Astrocyte (in vitro differentiated cells and primary cell): ENCODE results near the gene CA7. TPM values are rescaled to one million over a fixed set of nuclear protein-coding genes. Genes with fewer than 3 reads are reported as not detected.

Experiments used
- DNase-seq: peaks from one replicate; pipeline ENCODE4 v3.0.0-alpha.2; 2010; ENCODE audit warnings: low read depth
- FAIRE-seq: peaks from 2 replicates; lab custom pipeline; 2011; peaks lifted over from hg19 to GRCh38; lab: Jason Lieb, UNC
- H2AFZ ChIP-seq: 2 replicates; pipeline ENCODE4 v1.6.0; 2012; ENCODE audit warnings: low read depth, low read length, inconsistent platforms
- H3K27ac ChIP-seq: 2 replicates; pipeline ENCODE4 v1.5.1; 2011; ENCODE audit warnings: low read depth, low read length, inconsistent platforms
- H3K27me3 ChIP-seq: 2 replicates; pipeline ENCODE4 v1.6.0; 2011; ENCODE audit warnings: low read length, inconsistent platforms; ENCODE audit not compliant: insufficient read depth
- H3K36me3 ChIP-seq: 2 replicates; pipeline ENCODE4 v1.5.1; 2011; ENCODE audit warnings: low read length, inconsistent platforms; ENCODE audit not compliant: insufficient read depth
- H3K4me1 ChIP-seq: 2 replicates; pipeline ENCODE4 v1.5.1; 2011; ENCODE audit warnings: low read length, inconsistent platforms; ENCODE audit not compliant: insufficient read depth
- H3K4me2 ChIP-seq: 2 replicates; pipeline ENCODE4 v1.6.0; 2012; ENCODE audit warnings: low read length, inconsistent platforms
- H3K4me3 ChIP-seq: 2 replicates; pipeline ENCODE4 v1.5.1; 2011; ENCODE audit warnings: low read depth, mild to moderate bottlenecking, low read length, inconsistent platforms; ENCODE audit not compliant: insufficient read depth
- H3K79me2 ChIP-seq: 2 replicates; pipeline ENCODE4 v1.6.0; 2012; ENCODE audit warnings: mild to moderate bottlenecking, low read length, inconsistent platforms; ENCODE audit not compliant: insufficient read depth
- H3K9ac ChIP-seq: 2 replicates; pipeline ENCODE4 v1.6.0; 2012; ENCODE audit warnings: mild to moderate bottlenecking, low read length, inconsistent platforms
- H3K9me3 ChIP-seq: 2 replicates; pipeline ENCODE4 v1.5.1; 2012; ENCODE audit warnings: low read depth, mild to moderate bottlenecking, low read length, inconsistent platforms; ENCODE audit not compliant: insufficient read depth
- H4K20me1 ChIP-seq: 2 replicates; pipeline ENCODE4 v1.6.0; 2012; ENCODE audit warnings: low read length, inconsistent platforms; ENCODE audit not compliant: insufficient read depth
- H3K27ac Mint-ChIP-seq: one replicate; pipeline ENCODE4 v1.8.0; 2021; ENCODE audit warnings: mild to moderate bottlenecking, mixed read lengths; ENCODE audit not compliant: unreplicated experiment
- H3K27me3 Mint-ChIP-seq: one replicate; pipeline ENCODE4 v1.8.0; 2021; ENCODE audit warnings: low read depth, mixed read lengths; ENCODE audit not compliant: unreplicated experiment
- H3K36me3 Mint-ChIP-seq: one replicate; pipeline ENCODE4 v1.8.0; 2021; ENCODE audit warnings: low read depth, mixed read lengths; ENCODE audit not compliant: unreplicated experiment
- H3K4me1 Mint-ChIP-seq: one replicate; pipeline ENCODE4 v1.8.0; 2021; ENCODE audit warnings: low read depth, mixed read lengths; ENCODE audit not compliant: unreplicated experiment
- H3K4me3 Mint-ChIP-seq: one replicate; pipeline ENCODE4 v1.8.0; 2021; ENCODE audit warnings: mild to moderate bottlenecking, moderate library complexity, mixed read lengths; ENCODE audit not compliant: unreplicated experiment
- H3K9me3 Mint-ChIP-seq: one replicate; pipeline ENCODE4 v1.8.0; 2021; ENCODE audit warnings: mild to moderate bottlenecking, mixed read lengths; ENCODE audit not compliant: unreplicated experiment
- EZH2 ChIP-seq: IDR thresholded peaks from 2 replicates; pipeline ENCODE4 v1.6.1; 2012; ENCODE audit warnings: mild to moderate bottlenecking, low read length, inconsistent platforms; ENCODE audit not compliant: insufficient read depth
- total RNA-seq: library from RNA; stranded (reverse); gene quantifications from 2 replicates; pipeline ENCODE4 v1.2.1, GENCODE V29; 2021
- TF ChIP-seq, protein P1 (sequence below): IDR thresholded peaks from 2 replicates; pipeline ENCODE4 v1.5.1; 2011; ENCODE audit warnings: low read depth, mild to moderate bottlenecking, inconsistent platforms, low read length, moderate library complexity; ENCODE audit not compliant: insufficient read depth

Gene CA7
- total RNA-seq, 1 donor from 2014 or later = not detected

DNA sequence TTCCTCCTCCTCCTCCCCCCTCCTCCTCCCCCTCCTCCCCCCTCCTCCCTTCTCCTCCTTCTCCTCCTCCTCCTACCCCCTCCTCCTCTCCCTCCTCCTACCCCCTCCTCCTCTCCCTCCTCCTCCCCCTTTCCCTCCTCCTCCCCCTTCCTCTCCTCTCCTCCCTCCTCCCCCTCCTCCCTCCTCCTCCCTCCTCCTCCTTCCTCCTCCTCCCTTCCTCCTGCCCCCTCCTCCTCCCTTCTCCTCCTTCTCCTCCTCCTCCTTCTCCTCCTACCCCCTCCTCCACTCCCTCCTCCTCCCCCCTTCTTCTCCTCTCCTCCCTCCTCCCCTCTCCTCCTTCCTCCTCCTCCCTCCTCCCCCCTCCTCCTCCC is 29.5 kb downstream of the CA7 start:
- Histone ChIP-seq H3K4me2 (no peak overlapping the region), H4K20me1 (no peaks in the 10 kb centered on the region), H3K27ac (no peak overlapping the region), H2AFZ (no peak overlapping the region), H3K9me3 (no peaks in the 10 kb centered on the region), H3K79me2 (no peaks in the 10 kb centered on the region), H3K27me3 (no peaks in the 10 kb centered on the region), H3K4me1 (peaks cover 23% of the 10 kb centered on the region), H3K9ac (no peak overlapping the region), H3K4me3 (no peak overlapping the region), H3K36me3 (no peaks in the 10 kb centered on the region)
- no peak for FAIRE-seq
- Mint-ChIP-seq H3K9me3 (no peaks in the 10 kb centered on the region), H3K4me3 (no peak overlapping the region), H3K36me3 (no peaks in the 10 kb centered on the region), H3K27me3 (peaks cover 3% of the 10 kb centered on the region), H3K4me1 (peaks cover 23% of the 10 kb centered on the region), H3K27ac (no peak overlapping the region)
- TF ChIP-seq, protein P1, sequence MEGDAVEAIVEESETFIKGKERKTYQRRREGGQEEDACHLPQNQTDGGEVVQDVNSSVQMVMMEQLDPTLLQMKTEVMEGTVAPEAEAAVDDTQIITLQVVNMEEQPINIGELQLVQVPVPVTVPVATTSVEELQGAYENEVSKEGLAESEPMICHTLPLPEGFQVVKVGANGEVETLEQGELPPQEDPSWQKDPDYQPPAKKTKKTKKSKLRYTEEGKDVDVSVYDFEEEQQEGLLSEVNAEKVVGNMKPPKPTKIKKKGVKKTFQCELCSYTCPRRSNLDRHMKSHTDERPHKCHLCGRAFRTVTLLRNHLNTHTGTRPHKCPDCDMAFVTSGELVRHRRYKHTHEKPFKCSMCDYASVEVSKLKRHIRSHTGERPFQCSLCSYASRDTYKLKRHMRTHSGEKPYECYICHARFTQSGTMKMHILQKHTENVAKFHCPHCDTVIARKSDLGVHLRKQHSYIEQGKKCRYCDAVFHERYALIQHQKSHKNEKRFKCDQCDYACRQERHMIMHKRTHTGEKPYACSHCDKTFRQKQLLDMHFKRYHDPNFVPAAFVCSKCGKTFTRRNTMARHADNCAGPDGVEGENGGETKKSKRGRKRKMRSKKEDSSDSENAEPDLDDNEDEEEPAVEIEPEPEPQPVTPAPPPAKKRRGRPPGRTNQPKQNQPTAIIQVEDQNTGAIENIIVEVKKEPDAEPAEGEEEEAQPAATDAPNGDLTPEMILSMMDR = no peak
- TF ChIP-seq EZH2 = no peak
- DNase-seq = no peak

DNA sequence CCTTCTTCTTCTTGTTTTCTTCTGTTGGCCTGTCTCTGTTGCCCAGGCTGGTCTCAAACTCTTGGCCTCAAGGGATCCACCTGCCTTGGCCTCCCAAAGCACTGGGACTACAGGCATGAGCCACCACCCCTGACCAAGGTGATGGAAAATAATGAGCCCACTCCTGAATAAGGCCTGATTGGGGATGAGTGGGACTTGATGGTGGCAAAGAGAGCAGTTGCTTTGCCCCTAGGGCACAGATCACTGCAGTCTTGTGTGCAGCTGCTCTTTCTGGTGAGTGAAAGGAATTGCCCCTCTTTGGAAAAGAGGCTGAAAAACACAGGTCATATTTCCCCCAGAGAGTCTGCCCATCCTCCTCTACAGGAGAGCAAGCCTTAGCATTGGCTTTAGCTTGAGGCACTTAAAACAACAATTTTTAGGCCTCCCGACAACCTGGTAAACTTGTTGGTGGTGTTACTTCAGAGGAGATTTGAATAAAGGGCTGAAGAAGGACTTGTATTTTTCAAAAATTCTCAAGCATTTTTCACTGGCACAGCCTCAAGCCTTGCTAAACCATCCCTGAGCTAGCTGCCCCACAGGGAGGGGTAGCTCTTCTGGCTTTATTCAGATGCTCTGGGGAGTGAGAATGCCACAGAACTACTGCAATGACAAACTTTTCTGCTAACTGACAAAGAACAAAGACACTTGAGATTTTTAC is 30.0 kb downstream of the CA7 start:
- Histone ChIP-seq H3K4me3 (no peak overlapping the region), H3K9me3 (no peaks in the 10 kb centered on the region), H2AFZ (no peak overlapping the region), H4K20me1 (no peaks in the 10 kb centered on the region), H3K9ac (no peak overlapping the region), H3K4me2 (peak overlapping the region; percentile 67), H3K79me2 (no peaks in the 10 kb centered on the region), H3K27me3 (no peaks in the 10 kb centered on the region), H3K27ac (peak overlapping the region; percentile 12), H3K36me3 (no peaks in the 10 kb centered on the region), H3K4me1 (peaks cover 23% of the 10 kb centered on the region)
- Mint-ChIP-seq H3K36me3 (no peaks in the 10 kb centered on the region), H3K9me3 (no peaks in the 10 kb centered on the region), H3K27me3 (peaks cover 3% of the 10 kb centered on the region), H3K4me1 (peaks cover 24% of the 10 kb centered on the region), H3K4me3 (no peak overlapping the region), H3K27ac (peak overlapping the region; percentile 50)
- no peak for TF ChIP-seq EZH2
- DNase-seq (peak; percentile 58), FAIRE-seq (no peak)

DNA sequence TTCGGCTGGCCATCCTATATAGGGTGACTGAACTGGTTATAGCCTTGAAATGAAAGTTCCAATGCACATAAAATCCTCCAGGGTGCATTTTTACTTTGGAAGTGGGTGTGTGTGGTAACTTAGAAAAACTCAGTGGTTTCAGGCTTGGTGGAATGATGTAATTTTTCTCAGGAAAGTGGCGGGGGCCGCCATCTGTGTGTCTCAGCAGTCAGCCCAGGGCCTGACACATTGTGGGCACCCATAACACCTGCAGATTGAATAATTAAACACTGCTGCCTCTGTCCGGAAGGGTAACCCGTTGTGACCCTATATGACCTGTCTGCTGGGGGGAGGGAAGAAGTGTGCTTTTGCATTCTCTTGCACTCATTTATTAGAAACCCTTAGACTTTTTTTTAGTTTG is 33.9 kb downstream of the CA7 start:
- TF ChIP-seq EZH2 = no peak
- TF ChIP-seq, protein P1 = no peak
- no peak overlapping the region for H3K4me2 ChIP-seq
- Mint-ChIP-seq H3K4me1 (peaks cover 26% of the 10 kb centered on the region), H3K27me3 (no peaks in the 10 kb centered on the region), H3K36me3 (no peaks in the 10 kb centered on the region), H3K27ac (peak overlapping the region; percentile 29), H3K9me3 (no peaks in the 10 kb centered on the region), H3K4me3 (no peak overlapping the region)
- no peak overlapping the region for H3K9ac ChIP-seq
- DNase-seq = peak; percentile 54
- H2AFZ ChIP-seq = no peak overlapping the region
- H3K79me2 ChIP-seq = peaks cover 17% of the 10 kb centered on the region
- FAIRE-seq = no peak
- no peaks in the 10 kb centered on the region for H3K9me3 ChIP-seq
- H3K27ac ChIP-seq = no peak overlapping the region
- H3K4me3 ChIP-seq = no peak overlapping the region
- peaks cover 26% of the 10 kb centered on the region for H3K4me1 ChIP-seq
- H3K36me3 ChIP-seq = no peaks in the 10 kb centered on the region
- H4K20me1 ChIP-seq = peaks cover 8% of the 10 kb centered on the region
- H3K27me3 ChIP-seq = no peaks in the 10 kb centered on the region
